GM12878 (cell line): ENCODE measurements around the gene PNRC1. TPM values are rescaled to one million over a fixed set of nuclear protein-coding genes. Genes with fewer than 3 reads are reported as not detected.

Source experiments
- ATAC-seq: fragments of 200-7000 bp; cut with Tn5 transposase; 3 replicates; pipeline ENCODE4 v1.9.1; 2020; ENCODE audit warnings: mild to moderate bottlenecking, moderate library complexity
- BruUV-seq: library from RNA; stranded (reverse); fragments of 400-500 nt; replicated peaks from 2 replicates; lab custom pipeline; 2021; lab: Mats Ljungman, UMichigan
- CTCF ChIA-PET: fragments of 300-600 bp; sonication (Branson Sonifier 250); formaldehyde crosslinking; extraction: SDS; loops from one replicate; lab custom pipeline; 2021; ENCODE audit warnings: inconsistent platforms; lab: Yijun Ruan, JAX
- POLR2A ChIA-PET: fragments of 350-600 bp; formaldehyde crosslinking; extraction: SDS; loops from one replicate; lab custom pipeline; 2021; ENCODE audit warnings: inconsistent platforms; lab: Charles Lee
- RAD21 ChIA-PET: fragments of 300-600 bp; sonication (Branson Sonifier 250); formaldehyde crosslinking; loops from one replicate; lab custom pipeline; 2023; ENCODE audit warnings: antibody characterized with exemption; ENCODE audit not compliant: unreplicated experiment; lab: Charles Lee
- SMC1A ChIA-PET: fragments of 300-600 bp; sonication (Branson Sonifier 250); formaldehyde crosslinking; loops from one replicate; lab custom pipeline; 2023; ENCODE audit not compliant: unreplicated experiment, uncharacterized antibody; lab: Charles Lee
- DNase-seq: peaks from one replicate; pipeline ENCODE4 v3.0.0-alpha.2; 2011; ENCODE audit warnings: low read depth, low spot score
- FAIRE-seq: peaks from 3 replicates; lab custom pipeline; 2011; peaks lifted over from hg19 to GRCh38; lab: Jason Lieb, UNC
- H2AFZ ChIP-seq: 2 replicates; pipeline ENCODE4 v1.6.0; 2011; ENCODE audit warnings: low read depth, low read length, control low read depth; ENCODE audit not compliant: control insufficient read depth
- H3K27ac ChIP-seq: 2 replicates; pipeline ENCODE4 v1.5.1; 2011; ENCODE audit warnings: control low read depth; ENCODE audit not compliant: control insufficient read depth, insufficient read depth
- H3K27me3 ChIP-seq, 2 experiments: replicated peaks in 1 of 2; 2 replicates each; pipeline versions ENCODE4 v1.6.0 to v1.6.1; 2011; ENCODE audit warnings: low read length in 1 of 2; ENCODE audit not compliant: control insufficient read depth in 2 of 2, insufficient read depth in 2 of 2
- H3K36me3 ChIP-seq, 2 experiments: 2 replicates each; pipeline ENCODE4 v1.5.1; 2011; ENCODE audit warnings: low read length in 1 of 2; ENCODE audit not compliant: control insufficient read depth in 2 of 2, insufficient read depth in 2 of 2
- H3K4me1 ChIP-seq: 2 replicates; pipeline ENCODE4 v1.6.1; 2011; ENCODE audit warnings: mild to moderate bottlenecking, low read length, moderate library complexity, mixed read lengths; ENCODE audit not compliant: control insufficient read depth, insufficient read depth
- H3K4me2 ChIP-seq: 2 replicates; pipeline ENCODE4 v1.6.0; 2011; ENCODE audit warnings: control low read depth; ENCODE audit not compliant: control insufficient read depth, insufficient read depth
- H3K4me3 ChIP-seq: fragments of 200-600 bp; sonication (generic); 2 replicates; pipeline ENCODE4 v1.5.1; 2016
- H3K79me2 ChIP-seq: 2 replicates; pipeline ENCODE4 v1.6.0; 2011; ENCODE audit warnings: low read length; ENCODE audit not compliant: control insufficient read depth, insufficient read depth
- H3K9ac ChIP-seq: 2 replicates; pipeline ENCODE4 v1.8.0; 2011; ENCODE audit warnings: low read length, control low read depth, mixed read lengths; ENCODE audit not compliant: control insufficient read depth, insufficient read depth
- H3K9me3 ChIP-seq: replicated peaks from 3 replicates; pipeline ENCODE4 v1.5.1; 2011; ENCODE audit warnings: mild to moderate bottlenecking, low read length; ENCODE audit not compliant: control insufficient read depth, insufficient read depth
- H4K20me1 ChIP-seq: 2 replicates; pipeline ENCODE4 v1.6.0; 2011; ENCODE audit not compliant: control insufficient read depth, insufficient read depth
- BCL11A ChIP-seq: IDR thresholded peaks from 2 replicates; pipeline ENCODE4 v1.6.1; 2011; ENCODE audit warnings: low read depth, low read length
- CHD2 ChIP-seq: IDR thresholded peaks from 2 replicates; pipeline ENCODE4 v1.6.1; 2011; ENCODE audit warnings: low read depth, low read length, improper control_type of control experiment, borderline replicate concordance
- GABPA ChIP-seq: IDR thresholded peaks from 2 replicates; pipeline ENCODE4 v1.6.1; 2014; ENCODE audit warnings: antibody characterized with exemption, low read depth, mild to moderate bottlenecking, inconsistent platforms
- STAT3 ChIP-seq: IDR thresholded peaks from 2 replicates; pipeline ENCODE4 v1.6.1; 2011; ENCODE audit warnings: low read depth, low read length, improper control_type of control experiment
- TAF1 ChIP-seq: IDR thresholded peaks from 2 replicates; pipeline ENCODE4 v1.6.1; 2011; ENCODE audit warnings: mild to moderate bottlenecking, low read depth, low read length, borderline replicate concordance
- ZNF384 ChIP-seq: IDR thresholded peaks from 2 replicates; pipeline ENCODE4 v1.6.1; 2012; ENCODE audit warnings: low read depth, mild to moderate bottlenecking, low read length, improper control_type of control experiment, borderline replicate concordance
- WGBS: methylation state at CpG from one replicate; pipeline ENCODE4 v1.1.6; 2016; ENCODE audit warnings: low lambda C conversion rate; ENCODE audit not compliant: insufficient replicate concordance, insufficient coverage; ENCODE audit errors: missing lambda C conversion rate; 5-methylcytosine and 5-hydroxymethylcytosine counted together
- in situ Hi-C: fragments of 300-500 bp; cut with MboI; formaldehyde crosslinking; loops from 9 replicates; pipeline ENCODE4 v1.14.3; 2018; ENCODE audit warnings: mixed read lengths
- intact Hi-C: fragments of 100-400 bp; cut with micrococcal nuclease; formaldehyde crosslinking; loops from one replicate; pipeline ENCODE4 v1.14.2; 2022; ENCODE audit not compliant: unreplicated experiment
- polyA plus RNA-seq, 11 experiments: library from polyadenylated mRNA; depleted of rRNA in 4 of 11; unstranded in 6 of 11; stranded (reverse) in 5 of 11; fragments of >200 nt; fragmentation: Nextera tagmentation in 4 of 11; fragmentation: Illumina TruSeq in 1 of 11; extraction: Ambion mirVana in 4 of 11; extraction: Trizol in 1 of 11; gene quantifications; 1 replicate in 1 of 11; 2 replicates in 10 of 11; pipeline versions ENCODE4 v1.2.1 to v1.2.3, GENCODE V29; 2011 to 2016; ENCODE audit warnings: inconsistent platforms in 2 of 11, missing spikeins in 2 of 11, low read depth in 1 of 11
- total RNA-seq, 4 experiments: library from RNA; depleted of rRNA in 3 of 4; stranded (reverse); fragments of >200 nt in 3 of 4; fragmentation: Illumina TruSeq in 1 of 4; extraction: Trizol in 1 of 4; gene quantifications; 2 replicates each; pipeline versions ENCODE4 v1.2.1 to v1.2.3, GENCODE V29; 2013 to 2021

The PNRC1 gene
- total and polyA plus RNA-seq, 10 of the 15 experiments (the other 5 are each of a cell fraction or from before 2014, with no cell fraction given), result 7.6 to 66.0 (median 33.1) TPM

- SMC1A ChIA-PET, result no interaction called here
- CTCF ChIA-PET, result interaction anchor here (1.0 to 1.1 kb wide), 3 partner anchors 15 to 109 kb away, joined by 3 read pairs; no protein-coding TSS in a partner anchor
- peaks cover 1% of the 10 kb centered on the region; the same call in 1 of the 3 replicates for H3K9me3 ChIP-seq
- in situ Hi-C loops (no loop called here), intact Hi-C loops (no loop called here)
- H3K27ac ChIP-seq, result no peak overlapping the region
- WGBS, result 70% methylated on average over 14 of the region's 14 CpGs
- RAD21 ChIA-PET, result no interaction called here
- H2AFZ ChIP-seq, result no peak overlapping the region
- H3K4me1 ChIP-seq, result no peaks in the 10 kb centered on the region
- TF ChIP-seq GABPA (no peak), TAF1 (no peak), ZNF384 (no peak), STAT3 (no peak), BCL11A (no peak), CHD2 (no peak)
- FAIRE-seq (no peak), ATAC-seq (no peak), DNase-seq (no peak)
- no peak overlapping the region for H3K4me3 ChIP-seq
- POLR2A ChIA-PET, result no interaction called here
- no peak overlapping the region for H3K4me2 ChIP-seq
- H3K36me3 ChIP-seq, result no peaks in the 10 kb centered on the region
- no peaks in the 10 kb centered on the region for H3K27me3 ChIP-seq
- BruUV-seq, result no TSS peak
- H3K9ac ChIP-seq, result no peak overlapping the region
- no peaks in the 10 kb centered on the region for H4K20me1 ChIP-seq
- H3K79me2 ChIP-seq, result no peaks in the 10 kb centered on the region
Observed at GRCh38 chr6:89035252-89036101, 45.1 kb upstream of the PNRC1 start.
